CD4-positive, alpha-beta T cell treated with Interferon alpha-2 for 1 hour (primary cell): Measurements from ENCODE around the gene CABP2.

Experiments
- DNase-seq, 2 donors: peaks; one replicate each; pipeline ENCODE4 v3.0.0-alpha.2; 2020 to 2022

The CABP2 gene

DNA sequence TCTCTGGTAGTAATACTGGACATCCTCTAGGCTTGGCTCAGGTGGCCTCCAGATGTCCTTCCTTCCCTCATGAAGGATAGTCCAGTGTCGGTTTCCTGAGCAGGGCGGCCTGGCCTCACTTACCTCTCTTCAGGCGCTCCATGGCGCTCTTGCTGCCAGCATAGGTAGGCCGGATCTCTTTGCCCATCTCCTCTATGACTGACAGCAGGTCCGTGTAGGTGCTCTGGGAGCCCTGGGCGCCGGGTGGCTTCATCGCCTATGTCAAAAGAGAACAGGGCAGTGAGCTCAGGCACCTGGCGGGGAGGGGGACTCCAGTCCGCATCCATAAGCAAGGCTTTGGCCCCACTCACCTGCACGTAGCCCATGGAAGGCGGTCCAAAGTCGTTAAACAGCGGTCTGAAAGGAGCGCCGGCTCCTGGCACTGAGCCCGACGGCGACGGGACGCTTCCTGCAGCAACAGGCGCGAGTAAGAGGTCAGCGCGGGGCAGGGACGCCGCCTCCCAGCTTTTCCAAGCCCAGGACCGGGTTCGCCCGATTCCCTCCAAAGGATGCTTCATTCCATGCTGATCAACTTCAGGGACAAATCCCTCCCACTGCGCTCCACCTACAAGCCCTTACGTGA lies 15.9 kb downstream of the CABP2 start:
- DNase-seq, result peak in 1 of 2 donors; percentile 29

DNA sequence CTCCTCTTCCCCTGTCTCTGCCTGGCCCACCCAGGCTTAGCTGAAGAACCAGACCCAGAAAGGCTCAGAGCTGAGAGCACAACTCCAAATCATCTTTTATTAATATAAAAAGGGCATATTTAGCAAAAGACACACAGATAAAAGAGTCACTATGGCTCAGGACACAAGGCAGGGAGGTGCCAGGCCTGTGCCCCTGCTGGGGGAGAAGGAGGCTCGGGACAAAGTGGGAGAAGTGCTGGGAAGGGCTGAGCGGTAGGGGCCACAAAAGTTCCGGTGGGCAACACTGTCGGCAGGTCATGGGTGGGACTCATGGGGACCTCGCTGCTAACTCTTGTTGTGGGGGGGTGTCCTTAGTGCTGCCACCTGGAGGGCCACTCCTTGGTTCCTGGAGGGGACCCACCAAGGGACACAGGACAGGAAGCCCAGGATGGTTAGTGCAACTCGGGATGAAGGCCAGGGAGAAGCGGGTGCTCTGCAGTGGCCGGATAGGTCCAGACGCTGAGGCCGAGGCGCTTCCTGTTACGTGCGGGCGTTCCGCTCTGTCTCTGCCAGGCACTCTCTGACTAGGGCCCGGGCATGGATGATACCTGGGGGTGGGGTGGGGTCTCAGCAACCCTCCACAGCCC lies 16.7 kb downstream of the CABP2 start:
- no peak for DNase-seq

DNA sequence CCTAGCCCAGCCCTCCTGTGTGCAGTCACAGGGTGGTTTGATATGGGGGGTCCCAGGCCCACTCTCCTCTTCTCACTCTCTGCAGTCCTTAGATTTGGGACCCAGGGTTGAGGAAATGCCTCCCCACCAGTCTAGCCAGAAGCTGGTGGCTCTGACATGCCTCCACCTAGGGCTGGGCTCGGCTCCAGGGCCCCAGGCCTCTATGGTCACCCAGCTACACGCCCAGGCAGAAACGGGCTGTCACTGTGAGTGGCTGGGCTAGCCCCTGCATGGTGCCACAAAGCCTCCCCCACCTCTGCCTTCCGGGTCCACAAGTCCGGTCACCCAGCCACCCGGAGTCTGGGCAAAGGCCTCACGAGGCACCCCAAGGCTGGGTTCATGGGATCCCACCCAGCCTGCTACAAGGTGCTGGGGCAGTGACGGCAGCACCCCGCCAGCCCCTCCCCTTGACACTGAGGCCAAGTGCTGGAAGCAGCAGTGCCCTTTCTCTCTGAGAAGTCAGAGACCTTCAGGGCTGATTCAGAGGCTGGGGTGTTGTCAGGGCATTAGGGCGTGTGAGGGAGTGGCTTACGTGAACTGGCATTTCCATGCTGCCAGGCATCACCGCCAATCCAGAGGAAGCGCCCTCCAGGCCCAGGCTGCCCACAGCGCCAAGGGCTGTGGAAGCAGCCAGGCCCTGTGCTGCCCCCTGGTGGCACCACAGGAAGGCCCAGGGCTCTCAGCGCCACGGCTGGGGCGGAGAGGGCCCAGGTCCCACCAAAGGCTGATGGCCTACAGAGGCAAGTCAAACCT lies 17.4 kb downstream of the CABP2 start:
- DNase-seq, result peak; percentile 91 to 92

DNA sequence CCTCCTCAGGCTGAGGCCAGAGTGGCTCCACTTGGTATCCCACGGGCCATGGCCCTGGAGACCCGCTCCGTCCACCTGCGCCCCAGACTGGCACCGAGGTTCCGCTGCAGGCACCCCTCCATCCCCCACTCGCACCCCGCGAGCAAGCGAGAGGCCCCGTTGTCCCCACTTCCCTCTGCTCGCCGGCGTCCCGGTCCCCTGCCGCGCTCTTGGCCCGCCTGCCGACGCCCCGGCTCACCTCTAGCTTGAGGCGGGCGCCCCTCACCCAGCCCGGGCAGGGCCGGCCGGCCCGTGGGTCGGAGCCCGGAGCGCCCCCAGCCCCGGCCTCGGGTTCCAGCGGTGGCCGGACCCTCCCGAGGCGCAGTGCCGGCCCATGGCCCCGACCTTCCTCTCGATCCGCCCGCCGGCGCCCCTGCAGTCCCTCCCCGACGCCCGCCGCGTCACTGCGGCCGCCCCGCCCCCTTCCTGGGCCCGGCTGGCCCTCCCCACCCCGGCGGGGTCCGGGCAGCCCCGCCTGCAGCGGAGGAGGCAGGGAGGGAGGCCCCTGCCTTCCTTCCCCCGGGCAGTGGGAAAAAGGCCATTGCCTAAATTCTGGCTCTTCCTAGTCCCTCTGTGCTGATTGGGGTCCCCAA lies 18.2 kb downstream of the CABP2 start, which contains the start of gene PITPNM1:
Gene PITPNM1, minus strand, starts transcription at position 414 of the 632 bp plus-strand sequence. CDS start 1,183 bp downstream, outside the sequence.
- peak; percentile 66 to 79 for DNase-seq

DNA sequence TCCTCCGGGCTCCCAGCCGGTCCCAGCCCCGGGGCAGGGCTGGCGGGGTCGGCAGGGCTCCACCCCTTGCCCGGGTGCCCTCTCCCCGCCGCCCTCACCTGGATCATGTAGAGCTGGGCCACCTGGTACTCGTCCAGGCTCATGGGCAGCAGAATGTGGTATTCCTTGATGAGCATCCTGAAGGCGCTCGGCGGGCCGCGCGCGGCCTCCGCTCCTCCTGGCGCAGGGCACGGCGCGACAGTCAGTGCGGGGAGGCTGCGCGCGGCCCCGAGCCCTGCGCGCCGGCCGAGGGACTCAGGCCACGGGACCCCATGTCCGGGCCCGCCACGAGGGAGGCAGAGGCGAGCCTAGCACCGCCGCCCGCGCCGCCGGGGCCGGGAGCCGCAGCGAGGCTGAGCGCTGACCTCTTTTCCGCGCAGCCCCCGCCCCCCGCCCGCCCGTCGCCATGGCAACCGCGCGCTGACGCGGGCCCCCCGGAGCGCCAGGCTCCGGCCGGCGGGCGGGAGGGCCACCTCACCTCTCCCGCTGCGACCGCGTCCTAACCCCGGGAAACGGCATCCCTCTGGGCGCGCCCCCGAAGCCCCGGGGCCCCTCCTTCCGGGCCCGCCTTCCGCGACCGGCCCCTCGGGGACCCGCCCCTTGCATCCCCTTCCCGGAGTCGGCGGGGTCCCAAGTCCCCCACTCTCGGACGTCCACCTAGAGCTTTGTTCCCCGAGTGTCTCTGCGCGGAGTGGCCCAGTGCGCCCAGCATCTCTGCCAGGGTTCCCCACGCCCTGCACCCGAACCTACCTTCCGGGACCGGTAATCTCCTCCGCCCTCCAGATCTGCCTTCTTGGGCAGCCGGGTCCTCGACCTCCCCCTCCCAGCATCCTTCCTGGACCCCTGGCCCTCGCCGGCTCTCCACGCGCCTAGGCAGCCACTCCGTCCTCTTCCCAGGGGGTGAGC lies 19.0 kb downstream of the CABP2 start:
- peak in 1 of 2 donors; percentile 66 for DNase-seq

DNA sequence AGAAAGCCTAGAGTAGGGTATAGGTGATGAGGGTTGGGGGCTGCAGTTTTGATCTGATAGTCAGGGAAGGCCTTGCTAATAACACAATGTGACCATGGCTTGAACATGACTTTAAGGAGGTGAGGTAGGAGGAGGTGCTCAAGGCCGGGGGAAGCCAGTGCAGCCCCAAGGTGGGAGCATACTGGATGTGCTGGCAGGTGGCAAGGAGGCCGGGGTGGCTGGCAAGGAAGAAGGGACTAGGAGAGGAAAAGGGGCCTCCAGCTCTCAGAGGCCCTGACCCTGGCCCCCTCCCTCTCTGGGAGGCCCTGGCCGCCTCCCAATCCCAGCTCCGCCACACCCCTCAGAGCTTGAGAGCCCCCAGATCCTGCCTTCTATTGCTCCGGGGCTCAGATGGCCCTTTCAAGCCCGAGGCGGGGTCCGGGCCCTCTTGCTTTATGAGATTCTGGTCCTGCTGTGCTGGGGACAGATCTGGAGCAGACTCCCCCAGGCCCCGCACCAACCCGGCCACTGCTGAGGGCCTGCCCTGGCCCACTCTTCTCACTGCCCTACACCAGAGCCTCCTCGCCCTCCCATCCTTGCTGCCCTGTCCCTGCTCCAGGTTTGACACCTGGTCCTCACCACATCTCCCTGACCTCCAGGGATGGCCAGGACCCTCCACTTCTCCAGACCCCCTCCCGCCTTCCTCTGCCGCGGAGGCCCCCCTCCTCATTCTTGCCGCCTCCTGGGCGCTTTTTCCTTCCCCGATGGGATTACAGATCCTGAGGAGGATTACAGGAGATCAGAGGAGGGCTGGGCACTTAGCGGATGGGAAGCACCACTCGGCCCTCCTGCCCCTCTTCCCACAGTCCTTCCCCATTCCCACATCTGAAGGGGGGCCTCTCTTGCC lies 19.9 kb downstream of the CABP2 start:
- no peak for DNase-seq

DNA sequence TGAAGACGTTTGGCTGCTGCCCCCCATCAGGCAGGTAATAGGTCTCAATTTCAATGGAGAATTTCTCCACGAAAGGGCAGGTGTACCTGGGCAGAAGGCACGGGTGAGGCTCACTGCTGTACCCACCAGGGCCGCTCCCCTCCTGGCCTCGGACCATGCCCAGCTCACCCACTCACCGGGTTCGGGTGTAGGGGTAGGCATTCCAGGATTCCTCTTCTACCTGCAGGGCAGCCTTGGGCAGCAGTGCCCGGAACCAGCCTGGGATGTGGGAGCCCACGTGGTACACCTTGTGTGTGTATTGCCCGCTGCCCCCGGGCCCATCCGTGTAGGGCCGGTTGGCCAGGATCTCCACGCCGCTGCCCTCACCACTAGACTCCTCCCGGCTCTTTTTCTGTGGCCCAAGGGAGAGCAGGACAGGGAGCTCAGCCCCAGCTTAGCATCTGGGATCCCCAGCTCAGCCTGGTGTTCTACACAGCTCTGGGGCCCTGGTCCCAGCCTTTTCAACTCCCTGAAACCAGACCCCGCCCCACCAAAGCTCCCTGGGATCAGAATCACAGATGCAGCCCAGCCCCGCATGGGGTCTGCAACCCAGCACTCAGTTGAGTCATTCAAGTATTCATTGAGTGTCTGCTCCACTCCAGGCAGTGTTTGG lies 20.8 kb downstream of the CABP2 start:
- no peak for DNase-seq

DNA sequence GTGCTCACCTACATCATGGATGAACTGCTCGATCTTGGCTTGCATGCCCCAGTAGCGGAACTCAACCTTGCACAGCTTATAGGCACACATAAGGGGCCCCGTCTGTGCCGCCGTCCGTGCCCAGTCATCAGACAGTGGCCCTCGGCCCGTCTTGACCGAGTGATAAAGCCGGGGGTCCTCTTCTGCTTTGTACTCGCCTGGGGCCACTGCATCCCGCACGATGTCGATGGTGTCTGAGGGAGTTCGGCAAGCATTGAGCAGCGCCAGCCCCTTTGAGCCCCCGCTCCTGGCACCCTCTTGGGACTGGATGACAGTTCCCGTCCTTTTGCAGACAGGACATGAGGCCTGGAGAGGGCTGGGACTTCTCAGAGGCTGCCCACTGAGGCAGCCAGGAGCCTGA lies 21.4 kb downstream of the CABP2 start:
- DNase-seq, result no peak

DNA sequence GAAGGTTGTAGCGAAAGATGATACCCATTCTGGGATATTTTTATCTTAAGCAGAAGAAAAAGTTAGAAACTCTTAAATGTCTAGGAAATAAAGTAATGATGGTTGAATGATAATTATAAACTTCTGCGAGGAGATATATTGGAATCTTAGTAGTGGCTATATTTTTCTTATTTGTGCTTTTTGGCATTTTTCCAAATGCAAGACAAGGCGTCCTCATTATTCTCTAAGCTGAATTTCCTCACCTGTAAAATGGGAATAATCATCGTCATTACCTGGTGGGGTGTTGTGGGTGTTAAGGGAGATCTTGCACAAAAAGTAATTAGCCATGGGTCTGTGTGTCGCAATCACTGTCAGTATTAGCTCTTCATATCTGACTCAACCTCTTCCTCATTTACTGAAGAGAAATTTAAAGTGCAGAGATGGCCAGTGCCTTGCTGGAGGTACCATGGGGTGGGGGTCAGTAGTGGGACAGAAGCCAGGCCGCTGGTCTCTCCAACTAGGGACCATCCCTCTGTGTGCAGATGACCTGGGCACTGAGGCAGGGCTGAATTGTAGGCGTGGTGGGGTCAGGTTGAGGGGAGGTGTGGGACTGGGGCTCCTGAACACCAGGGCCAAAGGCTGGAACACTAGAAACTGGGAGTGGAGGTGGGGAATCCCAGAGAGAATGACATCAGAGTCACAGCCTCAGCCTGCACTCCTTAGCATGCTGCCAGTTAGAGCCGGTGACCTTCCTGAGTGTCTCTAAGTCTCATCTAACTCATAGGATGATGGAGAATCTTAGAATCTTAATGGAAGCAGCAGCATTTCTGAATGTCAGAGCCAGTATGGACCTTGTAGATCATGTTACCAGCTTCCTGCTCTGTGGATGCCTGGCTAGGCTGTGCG lies 22.2 kb downstream of the CABP2 start:
- no peak for DNase-seq

DNA sequence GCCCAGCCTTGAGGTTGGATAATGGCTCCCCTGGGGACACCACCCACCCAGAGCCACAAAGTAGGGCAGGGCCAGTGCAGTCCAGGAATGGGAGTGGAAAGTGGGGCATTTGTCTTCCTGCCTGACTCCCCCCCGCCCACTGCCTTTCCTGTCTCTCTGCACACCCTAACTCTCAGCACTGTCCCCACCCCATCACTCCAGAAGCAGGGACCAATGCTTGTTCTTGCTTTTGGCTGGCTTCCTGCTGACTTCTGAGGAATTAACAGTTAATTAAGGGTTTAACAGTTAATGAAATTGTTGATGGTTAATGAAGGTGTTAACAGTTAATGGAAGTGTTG lies 22.8 kb downstream of the CABP2 start:
- DNase-seq, result no peak

DNA sequence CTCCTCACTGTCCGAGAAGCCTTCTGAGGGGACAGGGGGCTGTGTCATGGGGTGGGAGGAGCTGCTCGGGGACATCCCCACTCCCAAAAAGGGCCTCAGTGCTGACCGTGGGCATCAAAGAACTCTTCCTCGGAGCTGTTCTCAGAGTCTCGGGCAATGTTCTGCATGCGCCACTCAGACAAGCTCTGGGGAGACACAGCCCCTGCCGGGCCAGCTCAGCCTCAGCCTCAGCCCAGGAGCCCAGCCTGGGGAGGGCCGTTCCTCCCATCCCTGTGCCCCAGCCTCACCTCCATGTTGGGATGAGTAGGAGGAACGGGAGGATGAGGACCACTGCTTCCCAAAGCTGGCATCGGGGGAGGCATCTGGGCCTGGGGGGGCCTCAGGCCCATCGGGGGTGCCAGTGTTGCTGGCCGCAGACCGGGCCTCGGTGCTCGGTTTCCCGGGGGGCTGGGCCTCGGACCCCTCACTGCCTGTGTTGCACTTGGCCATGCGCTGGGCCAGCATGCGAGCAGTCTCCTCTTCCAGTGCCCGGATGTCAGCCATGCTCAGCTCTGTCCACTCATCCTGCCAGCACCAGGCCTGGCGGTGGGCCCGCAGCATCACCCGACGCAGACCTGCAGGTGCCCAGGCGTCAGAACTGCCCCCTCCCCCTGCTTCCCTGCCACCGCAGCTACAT lies 23.3 kb downstream of the CABP2 start:
- no peak for DNase-seq

DNA sequence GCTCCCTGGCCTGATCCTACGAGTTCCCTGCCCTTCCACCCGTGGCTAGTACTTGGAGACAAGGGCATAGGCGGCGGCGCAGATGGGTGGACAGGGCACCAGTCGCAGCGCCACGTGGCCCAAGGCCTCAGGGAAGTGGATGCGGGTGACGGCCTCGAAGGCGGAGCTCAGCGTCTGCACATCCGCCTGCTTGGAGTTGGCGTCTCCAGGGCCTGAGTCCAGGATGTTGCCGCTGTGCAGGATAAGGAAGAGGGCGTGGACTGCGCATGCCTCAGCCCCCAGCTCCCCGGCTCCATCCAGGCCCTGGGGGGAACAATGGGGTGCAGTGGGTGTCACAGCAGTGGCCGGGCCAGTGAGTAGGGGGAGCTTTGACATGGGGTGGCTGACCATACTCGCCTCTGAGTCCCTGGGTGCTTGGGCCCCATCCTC lies 24.7 kb downstream of the CABP2 start:
- DNase-seq, result no peak

DNA sequence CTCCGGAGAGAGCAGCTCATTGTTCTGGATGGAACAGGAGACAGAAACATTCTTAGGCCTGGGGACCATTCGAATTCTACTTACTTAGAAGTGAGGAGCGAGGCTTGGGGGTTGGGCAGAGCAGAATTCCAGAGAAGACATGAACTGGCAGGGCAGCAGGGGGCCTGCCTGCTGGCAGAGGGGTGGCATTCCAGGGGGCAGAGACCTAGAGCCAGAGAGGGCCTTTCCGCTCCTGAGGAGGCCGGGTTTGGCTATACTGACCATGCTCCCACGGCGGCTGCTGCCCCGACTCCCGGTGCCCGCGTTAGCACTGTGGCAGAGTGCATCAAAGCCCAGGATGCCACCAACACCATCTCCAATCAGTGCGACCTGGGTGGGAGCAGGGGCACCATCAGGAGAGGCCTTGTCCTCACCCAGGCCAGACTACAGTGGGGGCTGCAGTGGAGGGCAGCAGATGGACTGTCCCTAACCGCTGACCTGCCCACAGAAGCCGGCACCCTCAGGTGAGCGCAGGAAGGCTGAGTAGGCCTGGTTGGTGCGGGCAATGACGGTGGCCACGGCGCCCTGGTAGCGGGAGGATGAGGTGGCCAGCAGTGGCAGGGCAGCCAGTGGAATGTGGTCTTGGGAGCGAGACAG lies 25.5 kb downstream of the CABP2 start:
- DNase-seq, result no peak

DNA sequence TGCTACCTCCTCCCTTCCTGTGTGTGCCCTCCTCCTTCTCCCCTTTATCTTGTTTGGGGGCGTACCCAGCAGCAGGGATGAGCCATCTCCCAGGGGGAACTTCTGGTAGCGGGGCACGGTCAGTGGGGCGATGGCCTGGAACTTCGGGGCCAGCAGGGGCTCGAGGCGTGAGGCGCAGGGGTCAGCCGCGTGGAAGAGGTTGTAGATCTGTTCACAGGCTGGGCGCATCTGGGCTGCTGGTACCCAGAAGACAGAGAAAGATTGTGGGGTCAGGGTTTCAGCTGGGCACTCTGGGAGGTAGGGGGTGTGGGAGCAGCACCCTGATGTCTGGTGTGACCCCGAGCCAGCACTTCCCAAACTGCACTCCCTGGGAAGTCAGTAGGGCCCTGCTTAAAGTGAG lies 27.1 kb downstream of the CABP2 start:
- DNase-seq, result no peak

DNA sequence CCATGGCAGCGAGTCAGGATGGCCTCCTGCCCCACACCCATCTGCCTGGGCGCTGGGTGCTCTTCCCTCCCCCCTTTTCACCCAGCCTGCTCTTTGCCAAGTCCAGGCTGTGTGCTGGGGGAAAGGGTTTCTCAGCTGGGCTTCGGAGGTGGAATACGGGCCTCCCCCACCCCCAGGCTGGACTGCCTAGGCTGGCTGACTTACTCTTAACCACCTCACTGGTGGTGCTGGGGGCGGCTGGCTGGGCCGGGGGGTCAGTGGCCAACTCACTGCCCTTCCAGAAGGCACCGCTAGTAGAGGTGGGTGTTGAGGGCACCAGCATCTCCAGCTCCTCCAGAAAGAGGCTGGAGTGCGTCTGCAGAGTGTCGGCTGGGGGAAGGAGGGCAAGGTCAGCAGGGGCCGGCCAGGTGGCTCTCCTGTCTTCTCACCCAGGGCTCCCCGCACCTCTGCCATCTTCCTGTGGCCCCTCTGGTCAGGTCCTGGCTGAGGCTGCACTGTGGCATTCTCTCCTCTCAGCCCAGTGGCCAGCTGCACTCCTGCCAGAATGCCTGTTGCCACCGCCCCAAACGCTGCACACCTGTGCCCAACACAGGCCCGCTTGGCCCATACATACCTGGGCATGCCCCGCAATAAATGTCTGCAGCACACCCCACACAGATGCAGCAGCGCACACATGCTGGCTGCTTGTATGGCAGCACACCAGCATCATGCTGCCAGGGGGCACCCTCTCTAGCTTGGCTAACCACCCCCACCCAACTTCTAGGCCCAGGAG lies 27.8 kb downstream of the CABP2 start:
- DNase-seq, result no peak

DNA sequence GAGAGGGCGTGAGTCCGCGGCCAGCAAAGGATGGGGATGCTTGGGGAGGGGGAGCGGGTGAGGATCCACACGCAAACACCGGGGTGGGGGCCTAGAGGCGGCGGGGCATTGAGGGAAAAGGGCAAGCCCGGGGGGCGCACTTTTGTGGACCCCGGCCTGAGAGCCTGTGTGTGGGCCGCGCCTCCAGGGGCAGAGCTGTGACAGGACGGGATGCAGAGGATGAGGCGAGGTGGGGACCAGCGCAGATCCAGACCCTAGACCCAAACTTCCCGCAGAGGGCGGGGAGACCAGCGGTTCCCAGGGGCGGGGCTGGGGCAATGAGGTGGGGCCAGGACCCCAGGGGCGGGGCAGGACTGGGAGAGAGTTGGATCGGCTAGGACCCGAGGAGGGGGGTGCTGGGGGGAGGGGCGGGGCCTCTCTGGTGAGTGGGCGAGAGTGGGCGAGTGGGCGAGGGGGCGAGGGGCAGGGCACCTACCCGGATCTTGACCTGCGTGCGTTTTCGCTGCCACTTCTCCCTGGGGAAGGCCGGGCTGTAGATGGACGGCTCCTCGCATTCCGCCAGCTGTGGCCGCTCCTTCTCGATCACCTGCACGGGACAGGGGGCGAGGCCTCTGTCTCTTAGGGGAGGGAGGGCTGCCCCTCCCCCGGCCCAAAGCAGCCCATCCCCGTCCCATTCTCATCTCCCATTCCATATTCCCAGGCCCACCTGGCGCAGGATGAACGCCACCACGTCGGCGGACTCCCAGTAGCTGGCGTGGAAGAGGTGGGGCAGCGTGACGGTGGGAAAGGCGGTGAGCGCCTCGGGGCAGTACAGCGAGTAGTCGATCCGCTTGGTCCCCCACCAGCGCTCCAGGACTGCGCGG lies 28.6 kb downstream of the CABP2 start:
- no peak for DNase-seq
